Karpas-422 (cell line): ENCODE measurements around the gene POU3F1. TPM values are rescaled to one million over a fixed set of nuclear protein-coding genes. Genes with fewer than 3 reads are reported as not detected.

ENCODE experiments used
- DNase-seq: peaks from one replicate; pipeline ENCODE4 v3.0.0-alpha.2; 2015
- H2AFZ ChIP-seq: fragments of 200-600 bp; sonication (generic); 2 replicates; pipeline ENCODE4 v1.6.1; 2014; ENCODE audit warnings: antibody characterized with exemption, low read length, mixed read lengths
- H3K27ac ChIP-seq: fragments of 200-600 bp; sonication (generic); 2 replicates; pipeline ENCODE4 v1.5.1; 2014; ENCODE audit warnings: mild to moderate bottlenecking, low read length, moderate library complexity
- H3K27me3 ChIP-seq: fragments of 200-600 bp; sonication (generic); 2 replicates; pipeline ENCODE4 v1.6.1; 2014; ENCODE audit warnings: low read length, mixed read lengths
- H3K36me3 ChIP-seq: fragments of 200-600 bp; sonication (generic); 2 replicates; pipeline ENCODE4 v1.6.1; 2014; ENCODE audit warnings: low read length, mixed read lengths; ENCODE audit not compliant: insufficient read depth
- H3K4me1 ChIP-seq: fragments of 200-600 bp; sonication (generic); 2 replicates; pipeline ENCODE4 v1.6.1; 2014; ENCODE audit warnings: mild to moderate bottlenecking, low read length, mixed read lengths
- H3K4me2 ChIP-seq: fragments of 200-600 bp; sonication (generic); 2 replicates; pipeline ENCODE4 v1.6.1; 2014; ENCODE audit warnings: low read length, low read depth, mild to moderate bottlenecking; ENCODE audit not compliant: poor library complexity, severe bottlenecking
- H3K4me3 ChIP-seq: fragments of 200-600 bp; sonication (generic); 2 replicates; pipeline ENCODE4 v1.5.1; 2014; ENCODE audit warnings: mild to moderate bottlenecking, antibody characterized with exemption, low read length, mixed read lengths
- H3K79me2 ChIP-seq: fragments of 200-600 bp; sonication (generic); 2 replicates; pipeline ENCODE4 v1.6.1; 2014; ENCODE audit warnings: mild to moderate bottlenecking, low read length, mixed read lengths
- H3K9ac ChIP-seq: fragments of 200-600 bp; sonication (generic); 2 replicates; pipeline ENCODE4 v1.6.0; 2014; ENCODE audit warnings: low read length
- H3K9me2 ChIP-seq: fragments of 200-600 bp; sonication (generic), shearing (Covaris generic); replicated peaks from 2 replicates; pipeline ENCODE4 v1.6.0; 2014; ENCODE audit warnings: mild to moderate bottlenecking, low read length, moderate library complexity; ENCODE audit not compliant: insufficient read depth
- H3K9me3 ChIP-seq: fragments of 300-700, 200-600 bp; sonication (generic); 2 replicates; pipeline ENCODE4 v1.6.1; 2014; ENCODE audit warnings: low read length, mixed read lengths
- H4K20me1 ChIP-seq: fragments of 200-600 bp; sonication (generic); 2 replicates; pipeline ENCODE4 v1.6.1; 2014; ENCODE audit warnings: mild to moderate bottlenecking, antibody characterized with exemption, low read length, low read depth; ENCODE audit not compliant: insufficient read depth
- total RNA-seq: library from RNA; depleted of rRNA; stranded (reverse); fragments of >200 nt; shearing (Covaris generic); gene quantifications from 2 replicates; pipeline ENCODE4 v1.2.3, GENCODE V29; 2014; ENCODE audit warnings: low replicate concordance

The POU3F1 gene
- total RNA-seq, 1 experiment from 2014 or later: not detected

- H3K4me2 ChIP-seq: no peak overlapping the region
- H3K79me2 ChIP-seq: no peaks in the 10 kb centered on the region
- no peaks in the 10 kb centered on the region for H3K36me3 ChIP-seq
Observed at GRCh38 chr1:38061290-38061689, 14.7 kb upstream of the POU3F1 start.

DNA sequence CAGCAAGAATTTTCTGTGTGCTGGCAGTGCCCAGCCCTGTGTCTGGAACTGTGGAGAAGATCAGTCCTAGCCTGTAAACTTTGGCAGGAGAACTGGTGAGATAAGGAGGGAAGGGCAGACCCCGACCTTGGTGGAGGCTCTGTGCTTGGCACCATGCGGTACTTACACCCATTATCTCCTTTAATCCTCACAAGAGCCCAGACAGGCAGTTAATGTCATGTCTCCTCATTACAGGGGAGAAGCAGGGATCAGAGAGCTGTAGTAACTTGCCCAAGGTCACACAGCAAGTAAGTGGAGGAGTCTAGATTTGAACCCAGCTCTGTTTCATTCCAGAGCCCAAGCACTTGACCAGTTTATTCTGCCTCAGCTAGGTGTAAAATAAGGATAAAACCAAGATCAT lies 13.9 kb upstream of the POU3F1 start:
- no peak overlapping the region for H3K9ac ChIP-seq
- H3K36me3 ChIP-seq: no peaks in the 10 kb centered on the region
- H3K9me2 ChIP-seq: no peaks in the 10 kb centered on the region
- no peaks in the 10 kb centered on the region for H3K79me2 ChIP-seq
- H2AFZ ChIP-seq: no peak overlapping the region
- H3K4me2 ChIP-seq: no peak overlapping the region
- no peaks in the 10 kb centered on the region for H3K9me3 ChIP-seq
- no peaks in the 10 kb centered on the region for H4K20me1 ChIP-seq
- no peak overlapping the region for H3K4me3 ChIP-seq
- H3K27me3 ChIP-seq: no peaks in the 10 kb centered on the region
- H3K4me1 ChIP-seq: peaks cover 10% of the 10 kb centered on the region
- DNase-seq: no peak
- no peak overlapping the region for H3K27ac ChIP-seq

More at GRCh38 chr1:38061290-38061689, 14.7 kb upstream of the POU3F1 start:
- Histone ChIP-seq H3K9ac (no peak overlapping the region), H2AFZ (no peak overlapping the region), H3K27ac (no peak overlapping the region), H3K4me1 (peaks cover 10% of the 10 kb centered on the region), H3K9me3 (no peaks in the 10 kb centered on the region), H3K9me2 (no peaks in the 10 kb centered on the region), H3K4me3 (no peak overlapping the region), H3K27me3 (no peaks in the 10 kb centered on the region), H4K20me1 (no peaks in the 10 kb centered on the region)
- no peak for DNase-seq

GRCh38 chr1:38059635-38060250 lies 13.2 kb upstream of the POU3F1 start:
- no peaks in the 10 kb centered on the region for H3K36me3 ChIP-seq
- peaks cover 10% of the 10 kb centered on the region for H3K4me1 ChIP-seq
- no peak overlapping the region for H3K27ac ChIP-seq
- H3K4me2 ChIP-seq: no peak overlapping the region
- H3K79me2 ChIP-seq: no peaks in the 10 kb centered on the region
- H3K9me2 ChIP-seq: no peaks in the 10 kb centered on the region
- H4K20me1 ChIP-seq: no peaks in the 10 kb centered on the region
- no peaks in the 10 kb centered on the region for H3K27me3 ChIP-seq
- no peak overlapping the region for H3K4me3 ChIP-seq
- H3K9ac ChIP-seq: no peak overlapping the region
- H2AFZ ChIP-seq: no peak overlapping the region
- H3K9me3 ChIP-seq: no peaks in the 10 kb centered on the region
- DNase-seq: no peak

GRCh38 chr1:38055965-38056364 lies 9.4 kb upstream of the POU3F1 start:
- Histone ChIP-seq H3K27ac (no peak overlapping the region), H4K20me1 (no peaks in the 10 kb centered on the region), H3K9me3 (no peaks in the 10 kb centered on the region), H3K79me2 (no peaks in the 10 kb centered on the region), H2AFZ (no peak overlapping the region), H3K9me2 (no peaks in the 10 kb centered on the region), H3K4me1 (peaks cover 31% of the 10 kb centered on the region), H3K9ac (no peak overlapping the region), H3K36me3 (no peaks in the 10 kb centered on the region), H3K27me3 (no peaks in the 10 kb centered on the region), H3K4me2 (no peak overlapping the region), H3K4me3 (no peak overlapping the region)
- DNase-seq: no peak

DNA sequence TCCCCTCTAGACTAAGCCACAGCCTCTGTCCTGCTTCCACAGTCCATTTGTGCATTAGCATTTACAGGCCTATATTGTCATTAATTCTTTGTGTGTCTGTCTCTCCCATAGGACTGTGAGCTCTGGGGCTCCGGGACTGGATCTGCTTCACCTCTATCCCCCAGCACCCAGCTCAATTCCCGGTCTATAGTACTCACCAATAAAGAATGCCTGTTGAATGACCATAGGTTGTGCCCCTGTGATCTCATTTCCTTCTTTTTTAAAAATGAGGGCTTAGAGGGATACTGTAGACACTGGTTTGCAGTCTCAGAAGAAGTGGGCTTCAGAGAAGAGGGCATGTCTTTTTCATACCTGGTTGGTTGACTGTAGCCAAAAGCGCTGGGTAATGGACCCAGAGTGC lies 8.8 kb upstream of the POU3F1 start:
- no peak overlapping the region for H3K9ac ChIP-seq
- H3K36me3 ChIP-seq: no peaks in the 10 kb centered on the region
- no peaks in the 10 kb centered on the region for H4K20me1 ChIP-seq
- H3K27me3 ChIP-seq: no peaks in the 10 kb centered on the region
- DNase-seq: no peak
- no peak overlapping the region for H2AFZ ChIP-seq
- no peak overlapping the region for H3K4me2 ChIP-seq
- H3K4me1 ChIP-seq: peaks cover 31% of the 10 kb centered on the region
- H3K79me2 ChIP-seq: no peaks in the 10 kb centered on the region
- no peak overlapping the region for H3K4me3 ChIP-seq
- no peaks in the 10 kb centered on the region for H3K9me2 ChIP-seq
- no peaks in the 10 kb centered on the region for H3K9me3 ChIP-seq
- no peak overlapping the region for H3K27ac ChIP-seq

DNA sequence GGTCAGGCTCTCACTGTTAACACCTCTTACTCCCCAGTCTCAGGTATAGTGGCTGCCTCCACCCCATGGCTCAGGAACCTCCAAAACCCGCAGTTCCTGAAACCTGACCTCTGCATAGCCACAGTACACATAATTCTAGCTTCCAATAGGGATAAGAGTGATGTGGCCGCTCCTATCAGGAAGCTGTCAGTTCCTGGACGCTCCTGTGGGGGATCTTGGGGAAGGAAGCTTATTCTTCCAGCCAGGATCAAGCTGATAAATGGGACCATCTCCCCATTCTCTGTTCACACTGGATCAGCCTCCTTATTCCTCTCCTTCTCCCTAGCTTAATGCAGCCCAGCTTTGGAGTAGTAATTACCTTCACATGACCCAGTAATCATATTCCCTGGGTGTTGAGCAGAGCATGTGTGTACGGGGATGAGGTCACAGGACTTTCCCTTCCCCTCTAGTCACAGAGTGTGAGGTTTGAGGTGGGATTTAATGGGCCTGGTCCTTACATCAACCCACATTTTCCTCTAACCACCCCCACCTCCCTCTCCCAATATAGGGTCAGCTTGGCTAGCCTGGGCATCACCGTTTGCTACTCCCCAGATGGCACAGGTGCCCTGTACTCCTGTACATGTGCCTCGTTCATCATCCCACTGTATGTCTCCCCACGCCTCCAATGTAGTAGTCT lies 7.0 kb upstream of the POU3F1 start:
- H3K9ac ChIP-seq: no peak overlapping the region
- no peaks in the 10 kb centered on the region for H3K36me3 ChIP-seq
- no peaks in the 10 kb centered on the region for H3K9me3 ChIP-seq
- no peak overlapping the region for H3K4me3 ChIP-seq
- H3K79me2 ChIP-seq: no peaks in the 10 kb centered on the region
- H3K27ac ChIP-seq: no peak overlapping the region
- no peaks in the 10 kb centered on the region for H4K20me1 ChIP-seq
- peaks cover 20% of the 10 kb centered on the region for H3K4me1 ChIP-seq
- H2AFZ ChIP-seq: no peak overlapping the region
- peak overlapping the region; percentile 20 for H3K4me2 ChIP-seq
- no peaks in the 10 kb centered on the region for H3K9me2 ChIP-seq
- no peak for DNase-seq
- H3K27me3 ChIP-seq: no peaks in the 10 kb centered on the region

DNA sequence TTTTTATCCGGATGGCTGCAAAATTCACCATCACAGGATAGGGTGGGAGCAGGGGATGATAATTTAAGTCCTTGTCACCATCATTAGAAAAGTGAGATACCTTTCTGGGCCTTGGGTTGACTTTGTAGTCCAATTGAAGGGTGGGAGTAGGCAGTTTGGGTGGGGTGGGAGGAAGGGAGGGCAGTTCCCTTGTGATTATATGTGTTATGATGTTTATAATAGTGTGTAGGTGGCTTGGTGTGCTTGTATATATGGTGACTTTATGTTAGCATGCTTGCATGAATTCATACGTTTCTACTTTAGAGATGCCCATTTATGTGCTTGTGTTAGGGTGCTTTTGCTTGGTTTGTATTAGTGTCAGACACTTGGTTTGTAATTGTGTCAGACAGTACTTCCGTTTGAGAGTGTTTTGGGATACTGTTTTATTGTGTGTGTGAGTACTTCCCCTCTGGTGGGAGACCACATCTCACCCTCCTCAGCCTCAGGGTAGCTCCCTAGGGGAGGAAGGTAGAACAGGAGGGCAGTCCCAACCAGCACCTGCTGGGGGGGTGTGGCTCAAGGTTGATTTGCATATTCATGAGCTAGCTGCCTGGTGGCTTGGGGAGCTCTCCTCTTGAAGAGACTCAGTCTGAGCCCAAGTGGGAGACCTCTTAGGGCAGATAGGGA lies 6.3 kb upstream of the POU3F1 start:
- H3K9ac ChIP-seq: no peak overlapping the region
- H3K9me2 ChIP-seq: no peaks in the 10 kb centered on the region
- H3K36me3 ChIP-seq: no peaks in the 10 kb centered on the region
- no peak overlapping the region for H3K4me3 ChIP-seq
- no peak overlapping the region for H3K27ac ChIP-seq
- DNase-seq: peak; percentile 82
- peak overlapping the region; percentile 20 for H3K4me2 ChIP-seq
- H3K9me3 ChIP-seq: no peaks in the 10 kb centered on the region
- no peak overlapping the region for H2AFZ ChIP-seq
- H3K79me2 ChIP-seq: no peaks in the 10 kb centered on the region
- H3K4me1 ChIP-seq: peaks cover 20% of the 10 kb centered on the region
- H4K20me1 ChIP-seq: no peaks in the 10 kb centered on the region
- no peaks in the 10 kb centered on the region for H3K27me3 ChIP-seq

DNA sequence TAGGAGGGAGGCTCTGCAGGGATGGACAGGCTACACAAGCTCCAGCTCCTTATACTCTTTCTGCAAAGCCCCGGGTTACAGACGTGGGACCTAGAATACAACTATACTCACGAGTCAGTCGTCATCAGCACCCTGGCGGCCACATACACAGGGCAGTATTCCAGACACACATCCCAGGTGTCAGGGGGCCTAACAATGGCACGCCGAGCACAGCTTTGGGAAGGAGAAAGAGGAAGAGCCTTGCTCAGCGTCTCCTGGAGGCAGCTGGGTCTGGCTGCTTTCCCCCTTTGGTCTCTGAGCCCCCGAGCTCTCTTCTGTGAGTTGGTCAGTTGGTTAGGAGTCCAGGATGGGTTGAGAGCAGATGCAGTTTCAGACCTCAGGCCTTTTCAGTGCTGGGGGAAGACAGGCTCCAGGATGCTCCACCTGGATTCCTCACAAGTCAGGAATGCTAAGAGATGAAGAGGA lies 4.5 kb upstream of the POU3F1 start:
- Histone ChIP-seq H3K27ac (no peak overlapping the region), H3K9me3 (no peaks in the 10 kb centered on the region), H3K4me1 (peaks cover 25% of the 10 kb centered on the region), H2AFZ (no peak overlapping the region), H3K27me3 (no peaks in the 10 kb centered on the region), H3K4me3 (no peak overlapping the region), H4K20me1 (no peaks in the 10 kb centered on the region), H3K4me2 (no peak overlapping the region), H3K36me3 (no peaks in the 10 kb centered on the region), H3K9ac (no peak overlapping the region), H3K9me2 (no peaks in the 10 kb centered on the region), H3K79me2 (no peaks in the 10 kb centered on the region)
- DNase-seq: no peak
